Astrocyte of the cerebellum (primary cell): ENCODE data around the gene ARHGEF6.

Experiments
- DNase-seq: peaks from one replicate; pipeline ENCODE4 v3.0.0-alpha.2; 2011; ENCODE audit warnings: low read depth
- H3K4me3 ChIP-seq: 2 replicates; pipeline ENCODE4 v1.5.1; 2011; ENCODE audit warnings: mild to moderate bottlenecking, low read depth, low read length, moderate library complexity
- in situ Hi-C: cut with HindIII; loops from 2 replicates; pipeline ENCODE4 v1.10.0; 2017; ENCODE audit warnings: low sequenced_read_pairs
- TF ChIP-seq, protein P1 (sequence below): IDR thresholded peaks from 2 replicates; pipeline ENCODE4 v1.5.1; 2012; ENCODE audit warnings: low read length, low read depth, moderate library complexity, mild to moderate bottlenecking; ENCODE audit errors: missing control alignments

Gene ARHGEF6

DNA sequence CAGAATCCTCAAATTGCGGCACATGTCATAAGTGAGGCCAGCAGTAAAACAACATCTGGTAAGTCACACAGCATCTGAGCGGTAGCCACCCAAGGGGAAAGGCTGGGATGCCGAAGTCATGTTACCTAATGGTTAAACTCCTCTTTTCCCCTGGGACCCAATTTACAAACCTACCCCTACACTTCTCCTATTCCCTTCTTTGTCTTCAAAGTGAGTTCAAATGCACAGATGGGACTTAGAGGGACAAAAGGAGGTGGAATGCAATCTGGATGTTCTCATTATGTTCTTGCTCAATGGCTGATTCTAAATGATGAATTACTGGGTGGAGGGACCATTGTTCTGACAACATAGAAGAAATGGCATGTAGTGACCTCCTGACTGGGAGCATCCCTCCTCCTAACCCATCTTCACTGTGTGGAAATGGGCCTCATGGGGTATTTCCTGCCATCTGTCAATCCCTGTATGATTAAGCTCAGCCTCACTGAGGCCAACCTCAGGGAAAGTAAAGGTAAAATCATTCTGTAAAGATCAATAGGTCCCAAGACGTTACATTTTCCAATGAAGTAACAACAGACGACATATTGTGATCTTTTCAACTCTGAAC, 124.3 kb downstream of the ARHGEF6 start:
- H3K4me3 ChIP-seq, result no peak overlapping the region
- TF ChIP-seq, protein P1, sequence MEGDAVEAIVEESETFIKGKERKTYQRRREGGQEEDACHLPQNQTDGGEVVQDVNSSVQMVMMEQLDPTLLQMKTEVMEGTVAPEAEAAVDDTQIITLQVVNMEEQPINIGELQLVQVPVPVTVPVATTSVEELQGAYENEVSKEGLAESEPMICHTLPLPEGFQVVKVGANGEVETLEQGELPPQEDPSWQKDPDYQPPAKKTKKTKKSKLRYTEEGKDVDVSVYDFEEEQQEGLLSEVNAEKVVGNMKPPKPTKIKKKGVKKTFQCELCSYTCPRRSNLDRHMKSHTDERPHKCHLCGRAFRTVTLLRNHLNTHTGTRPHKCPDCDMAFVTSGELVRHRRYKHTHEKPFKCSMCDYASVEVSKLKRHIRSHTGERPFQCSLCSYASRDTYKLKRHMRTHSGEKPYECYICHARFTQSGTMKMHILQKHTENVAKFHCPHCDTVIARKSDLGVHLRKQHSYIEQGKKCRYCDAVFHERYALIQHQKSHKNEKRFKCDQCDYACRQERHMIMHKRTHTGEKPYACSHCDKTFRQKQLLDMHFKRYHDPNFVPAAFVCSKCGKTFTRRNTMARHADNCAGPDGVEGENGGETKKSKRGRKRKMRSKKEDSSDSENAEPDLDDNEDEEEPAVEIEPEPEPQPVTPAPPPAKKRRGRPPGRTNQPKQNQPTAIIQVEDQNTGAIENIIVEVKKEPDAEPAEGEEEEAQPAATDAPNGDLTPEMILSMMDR, result no peak
- in situ Hi-C loops, result no loop called here
- DNase-seq, result no peak

DNA sequence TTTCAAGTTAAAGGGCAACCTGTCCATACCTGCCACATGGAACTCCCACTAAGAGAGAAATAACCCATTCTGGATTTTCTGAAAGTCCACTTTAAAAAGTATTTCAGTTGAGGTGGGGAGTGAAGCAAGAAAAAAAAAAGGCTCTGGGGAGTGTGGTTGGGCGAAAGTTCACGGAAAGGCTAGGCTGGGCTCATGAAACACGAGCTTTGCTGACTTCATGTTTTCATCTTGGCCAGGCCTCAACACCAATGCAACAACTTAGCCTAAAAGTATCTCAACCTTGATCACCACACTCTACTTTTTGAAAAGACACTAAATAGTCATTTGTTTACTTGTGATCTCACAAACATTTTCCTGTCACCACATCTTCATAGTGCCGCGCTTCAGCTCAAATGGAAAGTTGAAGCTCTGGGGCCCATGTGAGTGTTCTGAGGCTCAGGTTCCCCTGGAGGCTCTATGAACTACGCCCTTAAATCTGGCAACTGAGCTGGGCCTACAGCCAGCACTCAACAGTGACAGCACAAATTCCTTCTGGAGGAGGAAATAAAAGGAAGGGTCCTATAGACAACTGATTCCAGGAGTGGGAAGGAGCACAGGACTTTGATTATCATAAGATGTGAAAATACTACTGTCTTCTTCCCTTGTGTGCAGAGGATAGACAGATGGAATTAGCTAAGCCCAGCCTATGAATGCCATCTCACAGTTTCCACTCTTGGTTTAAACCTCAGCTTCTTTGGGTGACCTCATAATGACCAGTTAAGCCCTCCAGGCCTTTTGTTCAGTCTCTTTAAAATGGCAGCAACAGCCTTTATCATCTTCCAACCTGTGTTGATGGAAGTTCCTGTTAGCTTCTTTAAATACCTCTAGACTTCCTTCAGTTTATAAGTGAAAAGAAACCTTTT, 127.7 kb downstream of the ARHGEF6 start:
- H3K4me3 ChIP-seq, result no peak overlapping the region
- TF ChIP-seq, protein P1, result no peak
- in situ Hi-C loops, result no loop called here

DNA sequence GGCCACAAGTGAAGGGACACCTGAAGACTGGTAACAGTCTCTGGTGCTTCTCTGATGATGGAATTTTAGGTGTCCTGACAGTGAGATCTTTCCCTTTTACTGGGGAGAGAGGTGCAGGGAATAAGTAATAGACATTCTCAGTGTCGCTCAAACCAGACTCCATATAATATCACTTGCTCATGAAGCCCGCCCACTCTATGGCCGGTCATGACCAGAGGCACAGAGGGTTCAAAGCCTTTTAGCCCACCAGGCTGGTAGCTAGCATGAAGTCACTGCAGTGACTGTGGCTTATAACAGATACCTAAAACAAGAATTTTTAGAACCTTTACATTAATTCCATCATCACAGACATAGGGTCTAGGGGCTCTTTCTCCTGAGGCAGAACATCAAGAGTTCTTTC, 129.9 kb downstream of the ARHGEF6 start:
- no peak overlapping the region for H3K4me3 ChIP-seq
- TF ChIP-seq, protein P1, result no peak
- in situ Hi-C loops, result no loop called here
- no peak for DNase-seq

More for the DNA sequence above, 127.7 kb downstream of the ARHGEF6 start:
- DNase-seq, result no peak

DNA sequence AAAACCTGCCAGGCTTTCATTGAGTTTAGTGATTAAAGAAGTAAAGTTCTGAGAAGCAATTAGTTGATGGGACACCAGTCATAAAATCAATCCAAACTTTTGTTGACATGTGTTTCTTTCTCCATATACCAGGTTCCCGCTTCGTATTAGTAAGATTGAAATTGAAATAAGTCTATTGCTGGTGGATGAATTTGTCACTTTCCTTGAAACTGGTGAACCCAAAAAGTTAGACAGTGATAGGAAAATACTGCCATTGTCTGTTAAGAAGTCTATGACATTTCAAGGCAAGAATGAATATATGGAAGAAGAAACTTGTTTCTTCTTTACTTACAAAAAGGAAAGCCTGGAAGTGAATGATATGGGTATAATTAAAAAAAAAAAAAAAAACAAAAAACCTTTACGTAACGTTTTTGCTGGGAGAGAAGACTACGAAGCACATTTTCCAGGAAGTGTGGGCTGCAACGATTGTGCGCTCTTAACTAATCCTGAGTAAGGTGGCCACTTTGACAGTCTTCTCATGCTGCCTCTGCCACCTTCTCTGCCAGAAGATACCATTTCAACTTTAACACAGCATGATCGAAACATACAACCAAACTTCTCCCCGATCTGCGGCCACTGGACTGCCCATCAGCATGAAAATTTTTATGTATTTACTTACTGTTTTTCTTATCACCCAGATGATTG, 132.9 kb downstream of the ARHGEF6 start, which contains the start of gene CD40LG:
Gene CD40LG, plus strand, starts transcription at position 482 of the 684 bp plus-strand sequence. Its CDS starts 91 bp downstream, at position 573.
- no peak for DNase-seq
- no peak within 1 kb of the TSS for H3K4me3 ChIP-seq
- in situ Hi-C loops, result no loop called here
- TF ChIP-seq, protein P1, result no peak

DNA sequence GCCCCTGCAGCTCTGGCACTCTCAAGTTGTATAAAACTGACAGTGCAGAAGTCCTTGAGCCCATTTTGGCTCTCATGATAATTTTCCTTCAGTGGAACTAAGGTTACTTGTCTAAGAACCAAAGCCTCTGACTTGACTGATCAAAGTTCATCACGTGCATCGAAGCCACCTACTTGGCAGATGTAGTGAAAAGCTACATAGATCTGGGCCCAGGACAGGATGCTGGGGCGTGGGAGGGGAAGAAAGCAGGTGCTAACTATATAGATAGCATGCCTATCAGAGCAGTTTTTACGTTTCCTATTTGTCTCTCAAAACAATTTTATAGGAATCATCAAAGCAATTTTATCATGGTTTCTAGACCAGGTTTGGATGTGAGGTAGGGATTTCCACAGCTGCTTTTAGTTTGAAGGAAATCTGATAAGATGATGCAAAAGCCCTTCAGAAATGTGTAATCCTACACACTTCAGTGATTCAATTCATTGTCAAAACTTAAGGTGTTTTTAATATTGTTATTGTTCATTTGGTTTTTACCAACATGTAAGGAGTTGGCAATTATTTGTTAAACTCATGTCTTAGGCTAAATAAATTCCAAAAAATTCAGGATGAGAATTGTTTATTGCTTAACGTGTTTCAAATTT, 134.0 kb downstream of the ARHGEF6 start:
- in situ Hi-C loops, result no loop called here

DNA sequence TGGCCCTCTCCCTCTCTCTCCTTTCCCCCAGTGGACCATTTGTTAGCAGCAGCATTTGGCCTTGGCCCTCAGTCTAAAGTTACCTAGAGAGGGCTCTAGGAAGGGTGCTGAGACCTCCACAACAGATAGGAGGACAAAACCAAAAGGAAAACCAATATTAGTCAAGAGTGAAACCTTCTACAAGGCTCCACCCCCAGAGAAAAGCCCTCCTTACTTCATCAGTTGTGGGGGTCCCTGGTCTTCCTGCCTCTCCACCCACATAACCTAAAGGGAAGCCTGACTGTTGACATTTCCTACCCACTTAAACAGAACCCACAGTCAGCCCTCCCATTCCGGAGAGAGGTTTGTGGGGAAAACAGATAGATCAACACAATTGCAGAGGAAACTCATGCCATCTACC, 137.5 kb downstream of the ARHGEF6 start:
- DNase-seq, result no peak
- in situ Hi-C loops, result no loop called here
- TF ChIP-seq, protein P1, result no peak
- no peak overlapping the region for H3K4me3 ChIP-seq

More for the DNA sequence above, 134.0 kb downstream of the ARHGEF6 start:
- no peak for DNase-seq
- no peak overlapping the region for H3K4me3 ChIP-seq
- TF ChIP-seq, protein P1, result no peak
